ENCODE data around the gene USP15. TPM values are rescaled to one million over a fixed set of nuclear protein-coding genes. Genes with fewer than 3 reads are reported as not detected.

The USP15 gene
- polyA plus RNA-seq, 1 donor (not counting 4 experiments of a cell fraction or from before 2014, with no cell fraction given) = 66.5 TPM

GRCh38 chr12:62232143-62232729 lies 28.0 kb upstream of the USP15 start:
- H3K4me2 ChIP-seq (ENCODE audit: control insufficient read depth, extremely low read depth, insufficient read depth, low read depth, low read length) = no peak overlapping the region
- H2AFZ ChIP-seq (ENCODE audit: control insufficient read depth, low read length) = no peak overlapping the region

GRCh38 chr12:62233805-62234204 lies 26.4 kb upstream of the USP15 start:
- no peak for FAIRE-seq
- no peak overlapping the region for H2AFZ ChIP-seq (ENCODE audit: control insufficient read depth, low read length)
- TF ChIP-seq CTCF (optimal IDR thresholded peaks at IDR 0.05 in 1 of 3, IDR thresholded peaks at IDR 0.05 in 1 of 3, conservative IDR thresholded peaks at IDR 0.05 in 1 of 3; ENCODE audit: extremely low read depth in 1 of 3, insufficient read depth in 2 of 3, low read length in 3 of 3) (no peak), EZH2 (IDR thresholded peaks at IDR 0.05; ENCODE audit: low read length) (no peak)
- no peak overlapping the region for H3K27ac ChIP-seq (ENCODE audit: control insufficient read depth, insufficient read depth, low read length)
- no peaks in the 10 kb centered on the region for H3K4me1 ChIP-seq (ENCODE audit: control insufficient read depth, extremely low read depth, insufficient read depth, low read length)
- no peaks in the 10 kb centered on the region for H3K9me3 ChIP-seq (ENCODE audit: control insufficient read depth, low read depth, low read length)
- H4K20me1 ChIP-seq (ENCODE audit: control insufficient read depth, extremely low read depth, insufficient read depth, low read length) = no peaks in the 10 kb centered on the region
- no peaks in the 10 kb centered on the region for H3K9me1 ChIP-seq (ENCODE audit: control insufficient read depth, extremely low read depth, insufficient read depth, low read length)
- H3K4me3 ChIP-seq (ENCODE audit: control insufficient read depth in 2 of 3, extremely low read depth in 1 of 3, insufficient read depth in 2 of 3, low read depth in 1 of 3, low read length in 3 of 3) = no peak overlapping the region
- no peak overlapping the region for H3K9ac ChIP-seq (ENCODE audit: control insufficient read depth, extremely low read depth, insufficient read depth, low read length)
- no peaks in the 10 kb centered on the region for H3K36me3 ChIP-seq (ENCODE audit: control insufficient read depth in 2 of 2, extremely low read depth in 1 of 2, insufficient read depth in 2 of 2, low read length in 2 of 2)
- dilution Hi-C loops (cut with MboI; ENCODE audit: extremely low pct_ligation_motif_present, low sequenced_read_pairs) = no loop called here
- no peak overlapping the region for H3K4me2 ChIP-seq (ENCODE audit: control insufficient read depth, extremely low read depth, insufficient read depth, low read depth, low read length)
- no peaks in the 10 kb centered on the region for H3K27me3 ChIP-seq (ENCODE audit: control insufficient read depth, extremely low read depth, insufficient read depth, low read length)
- H3K79me2 ChIP-seq (ENCODE audit: control insufficient read depth, insufficient read depth, low read length) = no peaks in the 10 kb centered on the region
- DNase-seq (ENCODE audit: low read depth, low spot score) = no peak

More at GRCh38 chr12:62232143-62232729, 28.0 kb upstream of the USP15 start:
- no peaks in the 10 kb centered on the region for H4K20me1 ChIP-seq (ENCODE audit: control insufficient read depth, extremely low read depth, insufficient read depth, low read length)
- no peaks in the 10 kb centered on the region for H3K9me1 ChIP-seq (ENCODE audit: control insufficient read depth, extremely low read depth, insufficient read depth, low read length)
- DNase-seq (ENCODE audit: low read depth, low spot score) (no peak), FAIRE-seq (no peak)
- H3K27ac ChIP-seq (ENCODE audit: control insufficient read depth, insufficient read depth, low read length) = no peak overlapping the region
- no peaks in the 10 kb centered on the region for H3K4me1 ChIP-seq (ENCODE audit: control insufficient read depth, extremely low read depth, insufficient read depth, low read length)
- H3K4me3 ChIP-seq (ENCODE audit: control insufficient read depth in 2 of 3, extremely low read depth in 1 of 3, insufficient read depth in 2 of 3, low read depth in 1 of 3, low read length in 3 of 3) = no peak overlapping the region
- no peak overlapping the region for H3K9ac ChIP-seq (ENCODE audit: control insufficient read depth, extremely low read depth, insufficient read depth, low read length)
- H3K27me3 ChIP-seq (ENCODE audit: control insufficient read depth, extremely low read depth, insufficient read depth, low read length) = no peaks in the 10 kb centered on the region
- no peak for TF ChIP-seq CTCF (optimal IDR thresholded peaks at IDR 0.05 in 1 of 3, IDR thresholded peaks at IDR 0.05 in 1 of 3, conservative IDR thresholded peaks at IDR 0.05 in 1 of 3; ENCODE audit: extremely low read depth in 1 of 3, insufficient read depth in 2 of 3, low read length in 3 of 3)
- TF ChIP-seq EZH2 (IDR thresholded peaks at IDR 0.05; ENCODE audit: low read length) = no peak
- H3K79me2 ChIP-seq (ENCODE audit: control insufficient read depth, insufficient read depth, low read length) = no peaks in the 10 kb centered on the region
- H3K36me3 ChIP-seq (ENCODE audit: control insufficient read depth in 2 of 2, extremely low read depth in 1 of 2, insufficient read depth in 2 of 2, low read length in 2 of 2) = no peaks in the 10 kb centered on the region
- dilution Hi-C loops (cut with MboI; ENCODE audit: extremely low pct_ligation_motif_present, low sequenced_read_pairs) = no loop called here
- H3K9me3 ChIP-seq (ENCODE audit: control insufficient read depth, low read depth, low read length) = no peaks in the 10 kb centered on the region
